Activated CD4-positive, CD25-positive, alpha-beta regulatory T cell (primary cell): ENCODE measurements around the gene YAE1.

Experiments used
- DNase-seq, 4 experiments: peaks; one replicate each; lab custom pipeline; 2025; lab: John Stamatoyannopoulos, UW

Gene YAE1

GRCh38 chr7:39607865-39608264 is 41.7 kb downstream of the YAE1 start:
- no peak for DNase-seq

DNA sequence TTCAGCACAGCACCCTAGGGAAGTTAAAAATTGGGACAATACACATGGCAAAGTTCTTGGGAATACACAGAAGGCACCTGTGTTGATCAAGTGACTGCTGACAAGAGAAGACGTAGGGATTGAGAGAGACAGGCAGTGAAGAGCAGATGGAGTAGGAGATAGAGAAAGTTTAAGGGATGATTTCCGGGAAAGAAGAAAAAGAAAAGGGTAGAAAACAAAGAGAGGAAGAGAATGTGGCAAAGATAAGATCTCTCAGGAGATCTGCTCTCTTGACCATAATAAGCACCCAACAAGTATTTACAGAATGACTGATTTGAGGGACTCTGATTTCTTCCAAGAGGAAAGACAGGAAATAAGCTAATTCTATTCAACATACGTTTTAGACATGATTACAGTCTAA is 42.1 kb downstream of the YAE1 start:
- DNase-seq: no peak

DNA sequence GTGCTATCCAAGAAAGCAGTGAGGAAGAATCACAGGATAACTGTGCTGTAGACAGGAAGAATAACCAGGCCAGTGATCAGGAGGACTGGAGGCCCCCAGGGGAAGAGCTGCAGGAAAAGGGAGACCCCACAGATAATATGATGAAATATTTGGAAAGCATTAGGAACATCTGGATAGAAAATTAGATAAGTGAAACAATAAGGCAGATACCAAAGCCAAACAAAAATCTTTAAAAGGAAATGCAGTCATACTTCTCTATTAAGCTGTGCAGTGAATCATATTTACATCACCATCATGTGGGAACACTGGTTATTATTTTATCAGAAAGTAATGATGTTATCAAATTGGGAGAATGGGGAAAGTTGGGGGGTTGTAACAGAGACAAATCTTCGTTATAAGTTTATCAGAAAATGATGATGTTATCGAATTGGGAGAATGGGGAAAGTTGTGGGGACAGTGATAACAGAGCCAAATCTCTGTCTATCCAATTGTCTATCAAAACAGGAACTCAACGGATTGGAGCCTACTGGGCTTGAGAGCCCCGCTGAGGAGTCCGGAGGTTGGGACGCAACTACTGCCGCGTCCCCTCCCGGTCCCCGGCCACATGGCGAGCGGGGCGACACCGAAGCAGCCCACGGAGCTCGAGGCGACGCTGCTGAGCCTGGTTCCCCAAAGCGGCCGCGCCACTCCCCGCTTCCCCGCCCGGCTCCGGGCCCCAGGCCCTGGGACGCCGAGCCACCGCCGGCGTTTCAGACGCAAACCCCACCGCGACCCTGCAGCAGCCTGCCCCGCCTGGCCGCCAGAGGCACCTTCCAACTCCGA is 43.1 kb downstream of the YAE1 start:
- DNase-seq: peak in 1 of 4 experiments; percentile 2

- DNase-seq: no peak
Observed at GRCh38 chr7:39609935-39610263, 43.7 kb downstream of the YAE1 start.

GRCh38 chr7:39613577-39613976 is 47.4 kb downstream of the YAE1 start:
- DNase-seq: no peak

DNA sequence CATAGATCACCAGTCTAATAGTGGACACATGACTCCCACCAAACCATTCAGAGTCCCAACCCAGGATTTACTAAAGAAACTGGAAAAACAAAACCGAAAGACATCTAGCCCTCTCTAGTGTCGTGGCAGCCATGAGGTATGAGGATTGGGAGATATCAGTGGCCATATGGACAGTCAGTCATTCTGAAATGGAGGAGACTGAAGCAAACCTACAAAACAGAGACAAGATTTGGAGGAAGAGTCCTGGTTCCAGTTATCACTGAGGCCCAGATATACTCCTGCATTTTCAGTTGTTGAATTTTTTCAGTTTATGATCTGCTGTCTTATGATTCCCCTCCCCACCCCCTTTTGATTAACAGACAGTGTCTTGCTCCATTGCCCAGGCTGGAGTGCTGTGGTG is 48.1 kb downstream of the YAE1 start:
- no peak for DNase-seq

DNA sequence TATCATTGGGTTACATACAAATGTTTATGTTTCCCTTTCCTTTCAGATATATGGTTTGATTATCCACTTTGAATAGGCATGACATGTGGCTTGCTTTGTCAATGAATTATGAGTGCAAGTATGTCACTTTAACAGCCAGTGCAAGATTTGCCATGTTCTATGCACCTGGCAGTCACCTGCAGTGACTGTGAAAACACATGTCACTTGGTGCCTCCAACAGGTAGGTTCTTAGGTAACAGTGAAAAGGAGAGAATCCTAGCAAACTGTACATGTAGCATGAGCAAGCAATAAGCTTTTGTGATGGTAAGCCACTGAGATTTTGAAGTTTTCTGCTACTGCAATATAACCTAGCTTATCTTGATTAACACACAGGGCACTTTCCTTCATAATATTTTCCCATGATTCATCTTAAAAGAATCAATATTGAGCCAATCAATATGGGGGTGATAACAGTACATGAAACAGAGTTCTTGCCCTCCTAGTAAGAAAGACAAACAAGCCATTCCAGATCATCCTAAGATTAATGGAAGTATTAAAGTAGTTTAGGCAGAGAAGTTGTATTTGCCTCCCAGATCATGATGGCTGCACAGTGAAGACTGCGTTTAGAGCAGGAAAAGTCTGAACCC is 49.3 kb downstream of the YAE1 start:
- DNase-seq: no peak

- DNase-seq: no peak
Observed at GRCh38 chr7:39616138-39616537, 49.9 kb downstream of the YAE1 start.

DNA sequence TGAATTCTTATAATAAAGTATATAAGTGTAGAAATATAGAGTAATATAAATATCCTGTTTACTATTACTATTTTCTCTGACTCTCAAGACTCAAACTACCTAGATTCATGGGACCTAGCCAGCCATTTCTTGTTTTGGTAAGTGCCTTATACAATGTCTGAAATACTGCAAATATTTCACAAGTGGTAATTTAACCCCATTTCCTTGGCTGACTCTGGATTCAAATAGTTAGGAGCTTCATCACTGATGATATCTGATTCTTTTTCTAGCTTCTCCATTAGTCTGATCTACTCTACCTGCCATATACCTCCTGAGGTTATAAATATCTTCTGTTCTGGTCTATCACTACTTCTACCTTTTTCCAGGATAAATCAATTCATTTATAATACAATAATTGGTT is 50.8 kb downstream of the YAE1 start:
- DNase-seq: no peak

- DNase-seq: no peak
Observed at GRCh38 chr7:39618868-39619267, 52.7 kb downstream of the YAE1 start.

- DNase-seq: no peak
Observed at GRCh38 chr7:39620486-39620885, 54.3 kb downstream of the YAE1 start.

GRCh38 chr7:39621261-39621660 is 55.1 kb downstream of the YAE1 start:
- DNase-seq: no peak

- no peak for DNase-seq
Observed at GRCh38 chr7:39621784-39622411, 55.7 kb downstream of the YAE1 start.
